Measurements from ENCODE around the gene TMEM19.

The TMEM19 gene

GRCh38 chr12:71748081-71748850 is 62.4 kb downstream of the TMEM19 start (continued):
- TF ChIP-seq TOX (CRISPR knock-in tag; IDR thresholded peaks at IDR 0.05; ENCODE audit: borderline replicate concordance) (no peak), TSHZ2 (CRISPR knock-in tag; IDR thresholded peaks at IDR 0.05) (no peak), TCF4 (CRISPR knock-in tag; IDR thresholded peaks at IDR 0.05; ENCODE audit: borderline replicate concordance) (no peak), CSDC2 (CRISPR knock-in tag; IDR thresholded peaks at IDR 0.05) (no peak), GLIS3 (CRISPR knock-in tag; IDR thresholded peaks at IDR 0.05) (no peak), ZFP3 (CRISPR knock-in tag; IDR thresholded peaks at IDR 0.05) (no peak)

- no peak for ATAC-seq
- TF ChIP-seq TCF4 (CRISPR knock-in tag; IDR thresholded peaks at IDR 0.05; ENCODE audit: borderline replicate concordance) = no peak
These were observed 63.8 kb downstream of the TMEM19 start for GRCh38 chr12:71749666-71750065.

- no peak for ATAC-seq
- no peak for TF ChIP-seq ZFP3 (CRISPR knock-in tag; IDR thresholded peaks at IDR 0.05)
- TF ChIP-seq ESRRG (CRISPR knock-in tag; IDR thresholded peaks at IDR 0.05) = no peak
- no peak for TF ChIP-seq CREB5 (CRISPR knock-in tag; IDR thresholded peaks at IDR 0.05; ENCODE audit: low read depth)
- no peak for TF ChIP-seq TCF4 (CRISPR knock-in tag; IDR thresholded peaks at IDR 0.05; ENCODE audit: borderline replicate concordance)
- no peak for TF ChIP-seq POU6F1 (CRISPR knock-in tag; IDR thresholded peaks at IDR 0.05; ENCODE audit: borderline replicate concordance, low read depth)
- TF ChIP-seq ISL1 (CRISPR knock-in tag; IDR thresholded peaks at IDR 0.05) = no peak
- no peak for TF ChIP-seq ZNF565 (CRISPR knock-in tag; conservative IDR thresholded peaks at IDR 0.05; ENCODE audit: low read depth)
- TF ChIP-seq TSHZ2 (CRISPR knock-in tag; IDR thresholded peaks at IDR 0.05) = no peak
- no peak for TF ChIP-seq RARB (CRISPR knock-in tag; IDR thresholded peaks at IDR 0.05)
- TF ChIP-seq CSDC2 (CRISPR knock-in tag; IDR thresholded peaks at IDR 0.05) = no peak
- TF ChIP-seq CSRNP3 (CRISPR knock-in tag; IDR thresholded peaks at IDR 0.05) = no peak
- no peak for TF ChIP-seq ZFP30 (CRISPR knock-in tag; IDR thresholded peaks at IDR 0.05)
- no peak for TF ChIP-seq OSR1 (CRISPR knock-in tag; IDR thresholded peaks at IDR 0.05)
- no peak for TF ChIP-seq TOX (CRISPR knock-in tag; IDR thresholded peaks at IDR 0.05; ENCODE audit: borderline replicate concordance)
- TF ChIP-seq GLIS3 (CRISPR knock-in tag; IDR thresholded peaks at IDR 0.05) = no peak
- TF ChIP-seq PPARA (CRISPR knock-in tag; IDR thresholded peaks at IDR 0.05; ENCODE audit: borderline replicate concordance) = no peak
- no peak for TF ChIP-seq BACH2 (CRISPR knock-in tag; IDR thresholded peaks at IDR 0.05; ENCODE audit: borderline replicate concordance)
These were observed 67.0 kb downstream of the TMEM19 start for GRCh38 chr12:71752891-71753290.
